ENCODE results near the gene SDHAF4.
"Not testable (repeated sequence)": the region's sequence is repeated elsewhere in the genome, so short reads cannot be mapped to it uniquely, and the experiment has no call there.

The SDHAF4 gene

GRCh38 chr6:70593118-70593486 is 26.4 kb downstream of the SDHAF4 start:
- no peak for DNase-seq

GRCh38 chr6:70599187-70599586 is 32.5 kb downstream of the SDHAF4 start:
- DNase-seq, result no peak

GRCh38 chr6:70601014-70601413 is 34.3 kb downstream of the SDHAF4 start:
- no peak for DNase-seq

- no peak for DNase-seq
These were observed 37.5 kb downstream of the SDHAF4 start for GRCh38 chr6:70604254-70604653.

- DNase-seq, result not testable (repeated sequence)
These were observed 40.6 kb downstream of the SDHAF4 start for GRCh38 chr6:70607371-70607770.

GRCh38 chr6:70609181-70609580 is 42.5 kb downstream of the SDHAF4 start:
- DNase-seq, result not testable (repeated sequence)

- no peak for DNase-seq
These were observed 50.1 kb downstream of the SDHAF4 start for GRCh38 chr6:70616728-70617260.

GRCh38 chr6:70620746-70621145 is 54.0 kb downstream of the SDHAF4 start:
- no peak for DNase-seq

GRCh38 chr6:70622461-70622860 is 55.7 kb downstream of the SDHAF4 start:
- no peak for DNase-seq

GRCh38 chr6:70625436-70625835 is 58.7 kb downstream of the SDHAF4 start:
- DNase-seq, result no peak

- no peak for DNase-seq
These were observed 60.9 kb downstream of the SDHAF4 start for GRCh38 chr6:70627500-70628254.

- no peak for DNase-seq
These were observed 63.2 kb downstream of the SDHAF4 start for GRCh38 chr6:70629929-70630328.

GRCh38 chr6:70633870-70634269 is 67.1 kb downstream of the SDHAF4 start:
- no peak for DNase-seq

GRCh38 chr6:70636596-70636995 is 69.9 kb downstream of the SDHAF4 start:
- DNase-seq, result no peak

- no peak for DNase-seq
These were observed 71.7 kb downstream of the SDHAF4 start for GRCh38 chr6:70638468-70638867.
